ENCODE data around the gene HMOX2.

Gene HMOX2

DNA sequence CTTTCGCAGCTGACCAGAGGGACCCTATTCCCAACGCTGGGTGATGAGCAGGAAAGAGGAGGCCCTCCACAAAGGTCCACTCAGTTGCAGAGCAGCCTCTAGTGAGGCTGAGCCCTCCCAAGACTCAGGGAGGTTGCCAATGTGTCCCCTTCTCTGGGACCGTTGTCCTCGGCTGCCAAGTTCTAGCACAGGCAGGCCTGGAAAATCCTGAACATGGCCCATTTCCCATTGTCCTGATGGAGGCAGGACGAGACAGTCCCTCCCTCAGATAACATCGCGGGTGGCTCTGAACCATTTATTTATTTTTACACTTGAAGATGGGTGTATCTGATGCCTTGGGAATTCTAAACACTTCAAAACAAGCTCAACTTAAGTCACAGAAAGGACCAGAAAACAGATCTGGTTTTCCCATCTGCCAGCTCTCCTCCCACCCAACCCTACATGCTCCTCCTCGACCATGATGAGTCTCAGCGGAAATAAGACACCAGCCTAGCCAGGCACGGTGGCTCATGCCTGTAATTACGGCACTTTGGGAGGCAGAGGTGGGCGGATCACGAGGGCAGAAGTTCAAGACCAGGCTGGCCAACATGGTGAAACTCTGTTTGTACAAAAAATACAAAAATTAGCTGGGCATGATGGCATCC is 49.6 kb downstream of the HMOX2 start:
- H3K27ac ChIP-seq = no peak overlapping the region
- TF ChIP-seq, protein P1, sequence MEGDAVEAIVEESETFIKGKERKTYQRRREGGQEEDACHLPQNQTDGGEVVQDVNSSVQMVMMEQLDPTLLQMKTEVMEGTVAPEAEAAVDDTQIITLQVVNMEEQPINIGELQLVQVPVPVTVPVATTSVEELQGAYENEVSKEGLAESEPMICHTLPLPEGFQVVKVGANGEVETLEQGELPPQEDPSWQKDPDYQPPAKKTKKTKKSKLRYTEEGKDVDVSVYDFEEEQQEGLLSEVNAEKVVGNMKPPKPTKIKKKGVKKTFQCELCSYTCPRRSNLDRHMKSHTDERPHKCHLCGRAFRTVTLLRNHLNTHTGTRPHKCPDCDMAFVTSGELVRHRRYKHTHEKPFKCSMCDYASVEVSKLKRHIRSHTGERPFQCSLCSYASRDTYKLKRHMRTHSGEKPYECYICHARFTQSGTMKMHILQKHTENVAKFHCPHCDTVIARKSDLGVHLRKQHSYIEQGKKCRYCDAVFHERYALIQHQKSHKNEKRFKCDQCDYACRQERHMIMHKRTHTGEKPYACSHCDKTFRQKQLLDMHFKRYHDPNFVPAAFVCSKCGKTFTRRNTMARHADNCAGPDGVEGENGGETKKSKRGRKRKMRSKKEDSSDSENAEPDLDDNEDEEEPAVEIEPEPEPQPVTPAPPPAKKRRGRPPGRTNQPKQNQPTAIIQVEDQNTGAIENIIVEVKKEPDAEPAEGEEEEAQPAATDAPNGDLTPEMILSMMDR (conservative IDR thresholded peaks at IDR 0.05) = no peak

DNA sequence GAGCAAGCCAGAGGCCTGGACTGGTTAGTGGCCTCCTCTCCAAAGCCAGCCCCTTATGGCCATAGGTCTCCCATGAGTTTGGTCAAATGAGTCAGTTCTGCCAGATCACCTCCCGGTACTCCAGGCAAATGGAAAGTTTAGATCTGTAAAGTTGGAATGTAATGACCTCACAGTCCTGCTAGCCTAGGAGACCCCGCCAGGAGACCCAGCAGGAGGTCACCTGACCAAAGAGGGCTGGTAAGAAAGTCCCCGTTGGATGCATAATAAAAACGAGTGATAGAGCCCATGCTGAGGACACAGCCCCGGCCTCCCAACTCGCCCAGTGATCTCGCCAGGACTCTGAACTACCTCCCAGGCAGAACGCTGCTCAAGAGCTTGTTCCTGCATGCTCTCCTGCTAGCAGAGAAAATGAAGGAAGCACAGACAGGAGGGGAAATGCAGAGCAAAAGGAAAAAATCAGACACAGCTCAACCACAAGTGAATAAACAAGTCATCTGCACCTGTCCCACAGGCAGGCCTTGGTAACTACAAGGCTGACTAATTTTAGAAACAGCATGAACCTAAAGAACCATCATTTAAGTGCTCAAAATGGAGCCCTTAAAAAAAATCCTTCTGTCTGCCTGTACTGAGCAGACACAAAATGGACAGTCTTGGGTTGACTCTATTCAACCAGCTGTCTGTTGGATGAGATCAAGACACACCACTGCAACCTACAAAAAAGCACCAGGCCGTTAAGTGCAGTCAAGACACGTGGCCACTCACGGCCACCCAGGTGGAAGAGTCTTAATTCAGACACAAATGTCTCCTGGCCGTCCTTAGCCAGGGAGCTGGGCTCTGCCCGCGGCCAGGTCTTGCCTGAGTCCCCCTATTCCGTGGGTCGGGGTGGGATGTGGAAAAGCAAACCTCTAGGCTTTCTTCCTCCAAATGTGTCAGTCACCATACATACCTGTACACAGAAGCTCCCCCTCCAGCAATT is 53.2 kb downstream of the HMOX2 start:
- H3K27ac ChIP-seq = no peak overlapping the region
- TF ChIP-seq, protein P1 (conservative IDR thresholded peaks at IDR 0.05) = no peak

DNA sequence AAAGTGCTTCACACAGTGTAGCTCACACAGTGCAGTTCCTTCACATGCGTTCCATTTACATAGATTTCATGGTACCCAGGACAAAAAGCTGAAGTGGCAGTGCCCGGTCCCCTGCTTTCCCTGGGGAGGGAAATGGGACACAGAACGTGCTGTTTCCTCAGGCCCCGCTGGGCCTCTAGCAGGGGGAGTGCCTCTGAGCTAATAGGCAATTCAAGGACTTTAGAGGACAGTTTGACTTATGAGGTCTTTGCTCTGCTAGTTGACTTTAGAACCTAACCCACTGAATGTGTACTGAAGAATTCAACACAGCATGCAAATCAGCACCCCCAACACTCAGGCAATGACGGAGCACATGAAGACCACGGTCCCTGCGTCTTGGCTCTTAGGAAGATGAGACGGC is 55.6 kb downstream of the HMOX2 start:
- H3K27ac ChIP-seq = no peak overlapping the region
- TF ChIP-seq, protein P1 (conservative IDR thresholded peaks at IDR 0.05) = no peak

DNA sequence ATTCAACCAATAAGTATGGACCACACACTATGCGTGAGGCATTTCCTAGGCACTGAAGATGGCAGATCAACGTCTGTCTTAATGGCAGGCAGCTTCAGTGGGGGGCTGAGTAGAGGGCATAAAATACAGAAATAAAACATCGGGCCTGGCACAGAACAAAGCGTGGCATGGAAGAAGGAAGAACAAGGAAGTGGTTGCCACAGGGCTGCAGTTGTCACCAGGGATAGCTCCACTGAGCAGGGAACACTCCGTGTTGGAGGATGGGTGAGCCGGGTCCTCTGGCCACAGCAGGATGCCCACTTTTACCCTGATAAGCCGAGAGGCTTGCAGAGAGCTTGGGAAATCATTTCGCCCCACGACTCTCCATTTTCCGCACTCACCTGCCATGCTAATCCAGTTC is 56.0 kb downstream of the HMOX2 start:
- TF ChIP-seq, protein P1 (conservative IDR thresholded peaks at IDR 0.05) = no peak
- H3K27ac ChIP-seq = no peak overlapping the region

DNA sequence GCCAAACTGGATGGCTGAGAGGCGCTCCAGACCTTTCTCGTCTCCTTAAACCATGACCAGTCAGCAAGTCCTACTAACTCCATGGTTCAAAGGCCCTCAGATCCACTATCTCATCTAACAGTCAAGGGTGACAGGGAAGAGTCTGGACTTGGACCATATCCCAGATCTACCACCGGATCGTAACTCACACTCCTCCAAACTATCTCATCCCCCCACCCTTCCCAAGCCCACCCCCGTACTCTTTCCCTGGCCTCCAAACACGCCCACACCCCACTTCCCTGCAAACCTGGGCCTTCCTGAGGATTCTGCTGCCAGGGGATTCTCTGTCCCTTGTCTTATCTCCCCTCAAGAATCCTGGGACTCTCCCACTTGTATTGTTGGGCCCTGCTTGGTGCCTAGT is 57.3 kb downstream of the HMOX2 start:
- no peak overlapping the region for H3K27ac ChIP-seq
- TF ChIP-seq, protein P1 (conservative IDR thresholded peaks at IDR 0.05) = no peak

DNA sequence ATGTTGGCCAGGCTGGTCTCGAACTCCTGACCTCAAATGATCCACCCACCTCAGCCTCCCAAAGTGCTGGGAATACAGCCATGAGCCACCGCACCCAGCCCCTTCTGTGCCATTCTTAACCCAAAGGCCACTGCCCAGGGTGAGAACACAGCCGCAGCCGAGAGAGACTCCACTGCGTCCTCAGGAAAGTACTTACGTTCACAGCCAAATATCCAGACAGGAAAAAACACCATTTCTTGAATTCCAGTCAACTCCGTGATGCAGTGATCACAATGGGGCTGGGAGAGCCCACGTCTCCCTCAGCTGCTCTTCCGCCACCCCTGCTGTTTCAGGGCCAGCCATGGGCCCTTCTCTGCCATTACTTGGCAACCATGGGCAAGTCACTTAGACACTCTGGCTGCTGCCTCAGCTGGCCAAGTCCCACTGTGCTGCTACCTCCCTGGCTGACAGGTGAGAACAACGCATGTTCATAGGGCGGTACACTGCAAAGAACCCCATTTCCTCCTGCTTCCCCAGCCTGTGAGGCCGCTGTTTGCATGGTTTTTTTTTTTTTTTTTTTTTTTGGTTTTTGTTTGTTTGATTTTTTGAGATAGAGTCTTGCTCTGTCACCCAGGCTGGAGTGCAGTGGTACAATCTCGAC is 58.1 kb downstream of the HMOX2 start:
- TF ChIP-seq, protein P1 (conservative IDR thresholded peaks at IDR 0.05) = no peak
- no peak overlapping the region for H3K27ac ChIP-seq

DNA sequence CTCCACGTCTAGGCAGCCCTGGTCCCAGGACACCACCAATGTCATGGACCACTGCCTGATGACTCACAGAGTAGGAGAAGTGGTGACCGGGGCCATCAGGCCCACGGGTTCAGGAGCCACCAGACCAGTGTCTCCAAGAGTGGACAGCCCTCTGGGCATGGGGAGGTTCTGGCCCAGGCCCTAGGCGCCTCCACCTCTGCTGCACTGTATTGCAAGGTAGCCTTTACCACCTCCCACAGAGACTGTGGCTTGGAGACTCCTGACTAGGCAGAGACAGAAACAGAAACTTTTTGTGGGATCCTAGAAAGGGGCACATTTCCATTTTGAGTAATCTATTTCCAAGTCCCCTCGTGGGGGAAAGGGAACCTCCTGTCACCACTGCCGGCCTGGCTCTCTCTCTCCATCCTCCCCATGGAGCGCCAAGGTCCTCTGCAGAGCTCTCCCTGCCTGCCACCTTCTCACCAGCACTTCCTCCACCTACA is 59.5 kb downstream of the HMOX2 start:
- H3K27ac ChIP-seq = no peak overlapping the region
- TF ChIP-seq, protein P1 (conservative IDR thresholded peaks at IDR 0.05) = no peak

Data from VCaP (cell line).